SK-N-SH (cell line): ENCODE measurements around the gene SLC17A5. TPM values are rescaled to one million over a fixed set of nuclear protein-coding genes. Genes with fewer than 3 reads are reported as not detected.
"Not testable (repeated sequence)": the region's sequence is repeated elsewhere in the genome, so short reads cannot be mapped to it uniquely, and the experiment has no call there.

Experiments
- CTCF ChIA-PET: fragments of 300-600, 350-600 bp; formaldehyde crosslinking; extraction: SDS; loops from one replicate; lab custom pipeline; 2021; lab: Yijun Ruan, JAX
- POLR2A ChIA-PET: fragments of 350-600 bp; sonication (Branson Sonifier 250); formaldehyde crosslinking; extraction: SDS; loops from one replicate; lab custom pipeline; 2020; ENCODE audit warnings: antibody characterized with exemption, inconsistent platforms; lab: Yijun Ruan, JAX
- DNase-seq: peaks from one replicate; pipeline ENCODE4 v3.0.0; 2012
- H2AFZ ChIP-seq: fragments of 200-600 bp; sonication (generic); 2 replicates; pipeline ENCODE4 v1.8.1; 2016; ENCODE audit warnings: antibody characterized with exemption, mild to moderate bottlenecking, low read depth
- H3F3A ChIP-seq: fragments of 200-600 bp; sonication (generic); replicated peaks from 2 replicates; pipeline ENCODE3; 2016; ENCODE audit warnings: antibody characterized with exemption, mild to moderate bottlenecking; ENCODE audit not compliant: insufficient read depth
- H3K27ac ChIP-seq, 2 experiments: fragments of 200-500 bp in 1 of 2; fragments of 200-600 bp in 1 of 2; sonication (Bioruptor generic) in 1 of 2; sonication (generic), shearing (Covaris generic) in 1 of 2; 2 replicates each; pipeline versions ENCODE4 v1.5.1 to v1.6.1; 2014 to 2016; ENCODE audit warnings: low read depth in 2 of 2, inconsistent platforms in 1 of 2, low read length in 1 of 2, mild to moderate bottlenecking in 1 of 2, mixed read lengths in 1 of 2
- H3K27me3 ChIP-seq: fragments of 200-600 bp; sonication (generic), shearing (Covaris generic); 2 replicates; pipeline ENCODE4 v1.6.1; 2016; ENCODE audit warnings: mixed run types; ENCODE audit not compliant: insufficient read depth
- H3K36me3 ChIP-seq, 2 experiments: fragments of 200-500 bp in 1 of 2; fragments of 200-600 bp in 1 of 2; sonication (Bioruptor generic) in 1 of 2; sonication (generic) in 1 of 2; replicated peaks in 1 of 2; 2 replicates each; pipeline versions ENCODE3 to v1.5.1; 2014 to 2016; ENCODE audit warnings: low read length in 1 of 2, mild to moderate bottlenecking in 1 of 2; ENCODE audit not compliant: insufficient read depth in 2 of 2, control insufficient read depth in 1 of 2
- H3K4me1 ChIP-seq, 2 experiments: fragments of 200-500 bp in 1 of 2; fragments of 200-600 bp in 1 of 2; sonication (Bioruptor generic) in 1 of 2; sonication (generic), shearing (Covaris generic) in 1 of 2; 2 replicates each; pipeline versions ENCODE4 v1.5.1 to v1.6.1; 2014 to 2016; ENCODE audit warnings: low read depth in 1 of 2, low read length in 1 of 2, mixed run types in 1 of 2; ENCODE audit not compliant: insufficient read depth in 2 of 2, control insufficient read depth in 1 of 2
- H3K4me2 ChIP-seq: fragments of 200-600 bp; sonication (generic), shearing (Covaris generic); 2 replicates; pipeline ENCODE4 v1.6.1; 2017; ENCODE audit warnings: mixed run types
- H3K4me3 ChIP-seq, 2 experiments: fragments of 200-500 bp in 1 of 2; fragments of 200-600 bp in 1 of 2; sonication (Bioruptor generic) in 1 of 2; sonication (generic), shearing (Covaris generic) in 1 of 2; 2 replicates each; pipeline versions ENCODE4 v1.5.1 to v1.8.1; 2014 to 2016; ENCODE audit warnings: low read depth in 2 of 2, inconsistent platforms in 1 of 2, low read length in 1 of 2, mild to moderate bottlenecking in 1 of 2, mixed read lengths in 1 of 2, moderate library complexity in 1 of 2
- H3K79me2 ChIP-seq: fragments of 200-600 bp; sonication (generic); 2 replicates; pipeline ENCODE4 v1.8.1; 2017; ENCODE audit warnings: mild to moderate bottlenecking; ENCODE audit not compliant: insufficient read depth
- H3K9ac ChIP-seq: fragments of 200-600 bp; sonication (generic); 2 replicates; pipeline ENCODE4 v1.6.1; 2017; ENCODE audit warnings: mixed run types
- H3K9me2 ChIP-seq: fragments of 200-600 bp; sonication (generic); 2 replicates; pipeline ENCODE4 v1.6.1; 2017; ENCODE audit warnings: mixed run types
- H3K9me3 ChIP-seq: fragments of 200-600 bp; sonication (generic); 2 replicates; pipeline ENCODE4 v1.6.1; 2017; ENCODE audit warnings: mixed run types, mild to moderate bottlenecking, moderate library complexity
- H4K20me1 ChIP-seq: fragments of 200-600 bp; sonication (generic); 2 replicates; pipeline ENCODE4 v1.6.1; 2017; ENCODE audit warnings: mild to moderate bottlenecking, mixed run types; ENCODE audit not compliant: insufficient read depth
- CHD2 ChIP-seq: fragments of 150-350 bp; IDR thresholded peaks from 2 replicates; pipeline ENCODE4 v1.6.1; 2018; ENCODE audit warnings: low read length; ENCODE audit not compliant: partially characterized antibody
- CTCF ChIP-seq: fragments of 200-600 bp; sonication (generic); IDR thresholded peaks from 2 replicates; pipeline ENCODE4 v1.6.1; 2017; ENCODE audit warnings: antibody characterized with exemption, mild to moderate bottlenecking, moderate library complexity
- EP300 ChIP-seq, 2 experiments: IDR thresholded peaks; 2 replicates each; pipeline versions ENCODE4 v1.4.0 to v1.6.1; 2012; ENCODE audit warnings: borderline replicate concordance in 1 of 2, low read depth in 1 of 2, low read length in 1 of 2
- GABPA ChIP-seq: IDR thresholded peaks from 2 replicates; pipeline ENCODE4 v1.4.0; 2012; ENCODE audit warnings: low read depth, mild to moderate bottlenecking
- GATA2 ChIP-seq: sonication (generic); formaldehyde crosslinking; IDR thresholded peaks from 2 replicates; pipeline ENCODE4 v1.5.0; 2020; ENCODE audit warnings: mild to moderate bottlenecking, missing genetic modification reagents
- JUND ChIP-seq: IDR thresholded peaks from 2 replicates; pipeline ENCODE4 v1.4.0; 2012
- MXI1 ChIP-seq: IDR thresholded peaks from 2 replicates; pipeline ENCODE4 v1.6.1; 2012; ENCODE audit warnings: mild to moderate bottlenecking, low read depth, low read length, improper control_type of control experiment
- NFIC ChIP-seq: IDR thresholded peaks from 2 replicates; pipeline ENCODE4 v1.4.0; 2012; ENCODE audit warnings: borderline replicate concordance
- POLR2AphosphoS5 ChIP-seq: IDR thresholded peaks from 2 replicates; pipeline ENCODE4 v1.6.1; 2012; ENCODE audit warnings: low read depth, low read length
- RCOR1 ChIP-seq: fragments of 150-350 bp; IDR thresholded peaks from 2 replicates; pipeline ENCODE4 v1.6.1; 2017; ENCODE audit warnings: antibody characterized with exemption, low read length
- SIN3A ChIP-seq: IDR thresholded peaks from 2 replicates; pipeline ENCODE4 v1.6.1; 2012; ENCODE audit warnings: low read depth, mild to moderate bottlenecking, low read length, moderate library complexity, borderline replicate concordance
- SMC3 ChIP-seq: IDR thresholded peaks from 2 replicates; pipeline ENCODE4 v1.6.1; 2012; ENCODE audit warnings: low read depth, low read length, improper control_type of control experiment
- TAF1 ChIP-seq: IDR thresholded peaks from 2 replicates; pipeline ENCODE4 v1.6.1; 2012; ENCODE audit warnings: low read depth, mild to moderate bottlenecking, low read length, moderate library complexity, borderline replicate concordance
- USF2 ChIP-seq: fragments of 150-350 bp; IDR thresholded peaks from 2 replicates; pipeline ENCODE4 v1.6.1; 2017; ENCODE audit warnings: antibody characterized with exemption, low read length, low read depth, borderline replicate concordance
- YY1 ChIP-seq: IDR thresholded peaks from 2 replicates; pipeline ENCODE4 v1.4.0; 2012; ENCODE audit warnings: low read depth, mild to moderate bottlenecking
- WGBS: methylation state at CpG from one replicate; pipeline ENCODE4 v1.1.6; 2017; ENCODE audit warnings: low lambda C conversion rate; 5-methylcytosine and 5-hydroxymethylcytosine counted together
- polyA plus RNA-seq, 3 experiments: library from polyadenylated mRNA; depleted of rRNA; stranded (reverse); fragments of >200 nt; gene quantifications; 2 replicates each; pipeline ENCODE4 v1.2.3, GENCODE V29; 2012

The SLC17A5 gene
- polyA plus RNA-seq, 1 of the 3 experiments (the other 2 are of a cell fraction): 9.2 TPM

GRCh38 chr6:73571218-73572181 is 82.3 kb downstream of the SLC17A5 start:
- H3K9me3 ChIP-seq, H3K36me3 ChIP-seq, H2AFZ ChIP-seq, H3F3A ChIP-seq, H3K79me2 ChIP-seq, H3K27ac ChIP-seq, H3K4me1 ChIP-seq, H3K4me2 ChIP-seq, POLR2A ChIA-PET, H3K27me3 ChIP-seq, H3K9me2 ChIP-seq, H3K4me3 ChIP-seq, DNase-seq, H3K9ac ChIP-seq, CTCF ChIA-PET, H4K20me1 ChIP-seq: not testable (repeated sequence)
- 96% methylated on average over 19 of the region's 19 CpGs for WGBS

DNA sequence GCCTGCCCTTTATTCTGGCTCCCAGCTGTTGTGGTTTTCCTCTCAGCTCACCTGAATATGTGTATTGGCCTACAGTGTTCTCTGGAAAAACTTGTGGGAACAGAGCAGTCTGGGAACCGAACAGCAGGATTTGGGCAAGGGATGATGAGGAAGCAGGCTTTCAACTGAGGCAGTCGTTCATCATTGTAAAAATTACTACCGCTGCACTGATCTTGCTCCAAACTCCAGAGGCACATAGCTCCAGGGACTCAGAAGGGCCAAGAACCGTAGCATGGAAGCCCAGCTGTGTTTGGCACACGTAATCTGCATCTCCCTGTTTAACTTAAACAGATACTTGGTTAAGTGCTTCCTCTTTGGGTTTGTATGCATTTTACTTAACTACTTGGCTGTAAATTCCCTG is 84.7 kb downstream of the SLC17A5 start:
- ChIA-PET POLR2A (no interaction called here), CTCF (no interaction called here)
- DNase-seq: no peak
- H2AFZ ChIP-seq: no peak overlapping the region
- TF ChIP-seq GABPA (no peak), NFIC (no peak), POLR2AphosphoS5 (no peak), JUND (no peak), SIN3A (no peak), GATA2 (CRISPR knock-in tag) (no peak), CHD2 (no peak), RCOR1 (no peak), USF2 (no peak)
- no peak overlapping the region for H3K4me2 ChIP-seq
- H3K9me3 ChIP-seq: no peaks in the 10 kb centered on the region
- no peaks in the 10 kb centered on the region for H3K79me2 ChIP-seq
- no peaks in the 10 kb centered on the region for H3K9me2 ChIP-seq
- H3K9ac ChIP-seq: no peak overlapping the region
- H3K4me3 ChIP-seq: no peak overlapping the region
- H4K20me1 ChIP-seq: no peaks in the 10 kb centered on the region
- no peak overlapping the region for H3K27ac ChIP-seq
- H3K36me3 ChIP-seq: no peaks in the 10 kb centered on the region
- no peaks in the 10 kb centered on the region for H3F3A ChIP-seq
- H3K27me3 ChIP-seq: no peaks in the 10 kb centered on the region
- 96% methylated on average over 5 of the region's 5 CpGs for WGBS
- H3K4me1 ChIP-seq: peaks cover 0 to 6% of the 10 kb centered on the region in 2 experiments; a peak in 1 of 4 replicates

DNA sequence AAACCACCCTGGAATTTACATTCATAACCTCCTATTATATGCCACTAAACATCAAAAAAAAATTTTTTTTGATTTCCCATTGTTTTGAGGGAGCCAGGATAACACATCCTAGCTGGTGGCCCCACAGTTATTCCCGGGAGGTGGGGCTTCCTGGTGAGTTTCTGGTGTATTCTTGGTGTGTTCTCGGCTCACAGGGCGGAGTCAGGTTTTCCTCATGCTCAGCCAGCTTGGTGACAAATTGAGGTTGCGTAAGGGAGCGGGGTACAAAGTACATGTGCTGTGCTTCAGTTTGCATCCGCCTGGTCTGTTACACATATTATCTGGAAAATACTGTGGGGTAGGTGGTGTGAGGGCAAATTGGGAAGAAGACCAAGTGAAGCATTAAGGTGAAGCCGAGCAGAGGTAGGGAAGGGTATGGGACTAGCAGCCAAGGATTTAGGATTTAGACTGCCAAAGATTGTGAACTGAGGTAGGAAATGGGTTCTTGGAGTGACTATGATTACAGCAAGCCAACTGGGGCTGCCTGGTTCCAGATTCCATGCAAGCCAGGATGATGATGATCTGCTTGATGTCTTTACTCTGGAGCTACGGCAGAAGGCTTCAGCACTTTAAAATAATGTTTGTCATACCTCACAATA is 86.7 kb downstream of the SLC17A5 start:
- Histone ChIP-seq H2AFZ (no peak overlapping the region), H3K27me3 (no peaks in the 10 kb centered on the region), H3K4me2 (no peak overlapping the region), H3K27ac (no peak overlapping the region), H3K4me3 (no peak overlapping the region), H3F3A (no peaks in the 10 kb centered on the region), H3K9ac (no peak overlapping the region), H3K36me3 (no peaks in the 10 kb centered on the region), H3K9me3 (no peaks in the 10 kb centered on the region), H3K79me2 (no peaks in the 10 kb centered on the region), H4K20me1 (no peaks in the 10 kb centered on the region)
- 78% methylated on average over 8 of the region's 8 CpGs for WGBS
- CTCF ChIA-PET: interaction anchor here (1.4 kb wide), 1 partner anchor 86 kb away, joined by 4 read pairs; no protein-coding TSS in a partner anchor
- TF ChIP-seq MXI1 (no peak), POLR2AphosphoS5 (no peak), EP300 (IDR thresholded peaks at IDR 0.05; ENCODE audit: borderline replicate concordance in 1 of 2, low read depth in 1 of 2, low read length in 1 of 2) (no peak), SMC3 (no peak), GABPA (no peak), CTCF (no peak), NFIC (no peak), YY1 (no peak), TAF1 (no peak)
- TF ChIP-seq, all 33 proteins: peak for 0
- Histone ChIP-seq H3K4me1 (peaks cover 0 to 6% of the 10 kb centered on the region in 2 experiments; a peak in 1 of 4 replicates), H3K9me2 (no peaks in the 10 kb centered on the region)
- DNase-seq: no peak
- POLR2A ChIA-PET: no interaction called here
